ENCODE data around the gene HOMER2.
"Not testable (repeated sequence)": the region's sequence is repeated elsewhere in the genome, so short reads cannot be mapped to it uniquely, and the experiment has no call there.

DNA sequence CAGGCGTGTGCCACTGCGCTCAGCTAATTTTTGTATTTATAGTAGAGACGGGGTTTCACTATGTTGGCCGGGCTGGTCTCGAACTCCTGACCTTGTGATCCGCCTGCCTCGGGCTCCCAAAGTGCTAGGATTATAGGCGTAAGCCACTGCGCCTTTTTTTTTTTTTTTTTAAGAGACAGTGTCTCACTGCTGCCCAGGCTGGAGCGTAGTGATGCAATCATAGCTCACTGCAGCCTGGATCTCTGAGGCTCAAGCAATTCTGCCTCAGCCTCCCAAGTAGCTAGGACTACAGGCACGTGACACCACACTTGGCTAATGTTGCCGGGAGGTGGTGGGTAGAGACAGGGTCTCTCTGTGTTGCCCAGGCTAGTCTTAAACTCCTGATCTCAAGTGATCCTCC is 59.0 kb downstream of the HOMER2 start:
- TF ChIP-seq, protein P1, sequence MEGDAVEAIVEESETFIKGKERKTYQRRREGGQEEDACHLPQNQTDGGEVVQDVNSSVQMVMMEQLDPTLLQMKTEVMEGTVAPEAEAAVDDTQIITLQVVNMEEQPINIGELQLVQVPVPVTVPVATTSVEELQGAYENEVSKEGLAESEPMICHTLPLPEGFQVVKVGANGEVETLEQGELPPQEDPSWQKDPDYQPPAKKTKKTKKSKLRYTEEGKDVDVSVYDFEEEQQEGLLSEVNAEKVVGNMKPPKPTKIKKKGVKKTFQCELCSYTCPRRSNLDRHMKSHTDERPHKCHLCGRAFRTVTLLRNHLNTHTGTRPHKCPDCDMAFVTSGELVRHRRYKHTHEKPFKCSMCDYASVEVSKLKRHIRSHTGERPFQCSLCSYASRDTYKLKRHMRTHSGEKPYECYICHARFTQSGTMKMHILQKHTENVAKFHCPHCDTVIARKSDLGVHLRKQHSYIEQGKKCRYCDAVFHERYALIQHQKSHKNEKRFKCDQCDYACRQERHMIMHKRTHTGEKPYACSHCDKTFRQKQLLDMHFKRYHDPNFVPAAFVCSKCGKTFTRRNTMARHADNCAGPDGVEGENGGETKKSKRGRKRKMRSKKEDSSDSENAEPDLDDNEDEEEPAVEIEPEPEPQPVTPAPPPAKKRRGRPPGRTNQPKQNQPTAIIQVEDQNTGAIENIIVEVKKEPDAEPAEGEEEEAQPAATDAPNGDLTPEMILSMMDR (IDR thresholded peaks at IDR 0.05) = not testable (repeated sequence)
- TF ChIP-seq POLR2A (IDR thresholded peaks at IDR 0.05) = not testable (repeated sequence)

All from prostate gland (tissue), 2 donors.